Transverse colon (tissue), 4 donors: ENCODE measurements around the gene EXTL1. TPM values are rescaled to one million over a fixed set of nuclear protein-coding genes. Genes with fewer than 3 reads are reported as not detected.

ENCODE experiments used
- DNase-seq: peaks from one replicate; pipeline ENCODE4 v3.0.0-alpha.2; 2019
- H3K27ac ChIP-seq, 4 donors: fragments of 200-600 bp; sonication (generic); 2 replicates each; pipeline ENCODE4 v1.5.1; 2016 to 2018; ENCODE audit warnings: inconsistent platforms in 4 of 4
- H3K27me3 ChIP-seq: fragments of 200-600 bp; sonication (generic); 2 replicates; pipeline ENCODE4 v1.5.1; 2017; ENCODE audit warnings: inconsistent platforms
- H3K36me3 ChIP-seq, 4 donors: fragments of 200-600 bp; sonication (generic); 2 replicates each; pipeline ENCODE4 v1.5.1; 2017 to 2019; ENCODE audit warnings: inconsistent platforms in 4 of 4
- H3K4me1 ChIP-seq, 4 donors: fragments of 200-600 bp; sonication (generic); 2 replicates each; pipeline ENCODE4 v1.5.1; 2017 to 2020; ENCODE audit warnings: inconsistent platforms in 4 of 4
- H3K4me3 ChIP-seq, 4 donors: fragments of 200-600 bp; sonication (generic); 1 replicate in 1 of 4; 2 replicates in 3 of 4; pipeline versions ENCODE4 v1.5.1 to v1.6.1; 2017 to 2019; ENCODE audit warnings: inconsistent platforms in 4 of 4
- H3K9me3 ChIP-seq, 2 donors: fragments of 200-600 bp; sonication (generic); 2 replicates each; pipeline ENCODE4 v1.5.1; 2017 to 2019; ENCODE audit warnings: inconsistent platforms in 2 of 2
- EP300 ChIP-seq: sonication (generic); formaldehyde crosslinking; IDR thresholded peaks from one replicate; pipeline ENCODE4 v1.6.1; 2017; ENCODE audit warnings: antibody characterized with exemption, low read depth
- POLR2A ChIP-seq: fragments of 450-650 bp; IDR thresholded peaks from one replicate; pipeline ENCODE4 v1.6.1; 2016; ENCODE audit warnings: antibody characterized with exemption, mild to moderate bottlenecking, moderate library complexity
- POLR2AphosphoS5 ChIP-seq, 3 donors: sonication (generic); formaldehyde crosslinking; IDR thresholded peaks; one replicate each; pipeline ENCODE4 v1.6.1; 2016; ENCODE audit warnings: antibody characterized with exemption in 3 of 3
- WGBS, 2 donors: methylation state at CpG; one replicate each; pipeline ENCODE4 v1.1.5; 2018; ENCODE audit warnings: low coverage in 1 of 2; 5-methylcytosine and 5-hydroxymethylcytosine counted together
- in situ Hi-C, 4 donors: fragments of 200-750 bp; cut with MboI; loops; one replicate each; pipeline versions ENCODE4 v1.15.0 to v1.15.1; 2017; ENCODE audit warnings: low sequenced_read_pairs in 3 of 4, low pct_ligation_motif_present in 1 of 4, low pct_unique_long_range_greater_than_20kb in 1 of 4
- intact Hi-C: fragments of 100-400 bp; cut with DNase I; formaldehyde crosslinking; loops from one replicate; pipeline ENCODE4 v1.15.1; 2023; ENCODE audit warnings: low total_unique reads
- total RNA-seq, 4 donors: library from RNA; depleted of rRNA; stranded (reverse); fragments of >200 nt; gene quantifications; one replicate each; pipeline ENCODE4 v1.1.0, GENCODE V29; 2016
- TF ChIP-seq, protein P1 (sequence below), 5 experiments: fragments of 200-600 bp in 3 of 5; fragments of 450-650 bp in 2 of 5; sonication (generic) in 3 of 5; IDR thresholded peaks; 1 replicate in 2 of 5; 2 replicates in 3 of 5; pipeline ENCODE4 v1.5.1; 2016 to 2017; ENCODE audit warnings: antibody characterized with exemption in 5 of 5, inconsistent platforms in 3 of 5, mild to moderate bottlenecking in 2 of 5, moderate library complexity in 1 of 5

The EXTL1 gene
- total RNA-seq, 4 donors from 2014 or later: 0.16 to 0.41 TPM; not detected in 2

GRCh38 chr1:26081267-26082019 is 59.9 kb downstream of the EXTL1 start:
- peaks cover 0 to 7% (median 4%) of the 10 kb centered on the region in 4 donors for H3K4me1 ChIP-seq
- no peak for TF ChIP-seq POLR2AphosphoS5 (IDR thresholded peaks at IDR 0.05)
- no peak for TF ChIP-seq POLR2A
- TF ChIP-seq, protein P1, sequence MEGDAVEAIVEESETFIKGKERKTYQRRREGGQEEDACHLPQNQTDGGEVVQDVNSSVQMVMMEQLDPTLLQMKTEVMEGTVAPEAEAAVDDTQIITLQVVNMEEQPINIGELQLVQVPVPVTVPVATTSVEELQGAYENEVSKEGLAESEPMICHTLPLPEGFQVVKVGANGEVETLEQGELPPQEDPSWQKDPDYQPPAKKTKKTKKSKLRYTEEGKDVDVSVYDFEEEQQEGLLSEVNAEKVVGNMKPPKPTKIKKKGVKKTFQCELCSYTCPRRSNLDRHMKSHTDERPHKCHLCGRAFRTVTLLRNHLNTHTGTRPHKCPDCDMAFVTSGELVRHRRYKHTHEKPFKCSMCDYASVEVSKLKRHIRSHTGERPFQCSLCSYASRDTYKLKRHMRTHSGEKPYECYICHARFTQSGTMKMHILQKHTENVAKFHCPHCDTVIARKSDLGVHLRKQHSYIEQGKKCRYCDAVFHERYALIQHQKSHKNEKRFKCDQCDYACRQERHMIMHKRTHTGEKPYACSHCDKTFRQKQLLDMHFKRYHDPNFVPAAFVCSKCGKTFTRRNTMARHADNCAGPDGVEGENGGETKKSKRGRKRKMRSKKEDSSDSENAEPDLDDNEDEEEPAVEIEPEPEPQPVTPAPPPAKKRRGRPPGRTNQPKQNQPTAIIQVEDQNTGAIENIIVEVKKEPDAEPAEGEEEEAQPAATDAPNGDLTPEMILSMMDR (IDR thresholded peaks at IDR 0.05): no peak
- TF ChIP-seq EP300: no peak
- H3K27ac ChIP-seq: no peak overlapping the region
- no peak overlapping the region for H3K4me3 ChIP-seq
- in situ Hi-C loops: no loop called here
- H3K9me3 ChIP-seq: no peaks in the 10 kb centered on the region
- peaks cover 21% of the 10 kb centered on the region for H3K27me3 ChIP-seq
- DNase-seq: no peak
- intact Hi-C loops: no loop called here
- no peaks in the 10 kb centered on the region for H3K36me3 ChIP-seq
- 75% methylated on average over 8 of the region's 8 CpGs; no CpG with 5 or more reads in 1 of the 2 donors for WGBS, 2 donors

DNA sequence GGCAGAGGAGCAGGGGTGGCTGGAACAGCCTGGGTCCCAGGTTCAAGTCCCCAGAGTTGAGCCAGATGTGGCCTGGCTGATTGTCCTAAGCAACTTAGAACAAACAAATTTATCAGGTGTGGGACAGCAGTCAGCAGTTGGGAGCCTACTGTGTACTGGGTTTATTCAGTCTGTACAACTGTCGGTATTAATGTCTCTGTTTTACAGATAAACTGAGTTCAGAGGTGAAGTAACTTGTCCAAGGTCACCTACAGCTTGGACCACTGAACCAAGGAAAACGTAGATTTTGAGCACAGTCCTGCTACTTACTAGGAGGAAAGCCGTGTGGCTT is 60.4 kb downstream of the EXTL1 start:
- WGBS, 2 donors: 60 to 79% methylated on average over 2 to 3 of the region's 3 CpGs
- no peaks in the 10 kb centered on the region for H3K36me3 ChIP-seq
- in situ Hi-C loops (no loop called here), intact Hi-C loops (no loop called here)
- no peak overlapping the region for H3K4me3 ChIP-seq
- H3K27ac ChIP-seq: no peak overlapping the region
- H3K4me1 ChIP-seq: peaks cover 0 to 7% (median 4%) of the 10 kb centered on the region in 4 donors
- no peak for DNase-seq
- no peak for TF ChIP-seq POLR2AphosphoS5 (IDR thresholded peaks at IDR 0.05)
- TF ChIP-seq, protein P1 (IDR thresholded peaks at IDR 0.05): no peak
- no peak for TF ChIP-seq POLR2A
- no peak for TF ChIP-seq EP300
- H3K9me3 ChIP-seq: no peaks in the 10 kb centered on the region
- H3K27me3 ChIP-seq: peaks cover 21% of the 10 kb centered on the region

DNA sequence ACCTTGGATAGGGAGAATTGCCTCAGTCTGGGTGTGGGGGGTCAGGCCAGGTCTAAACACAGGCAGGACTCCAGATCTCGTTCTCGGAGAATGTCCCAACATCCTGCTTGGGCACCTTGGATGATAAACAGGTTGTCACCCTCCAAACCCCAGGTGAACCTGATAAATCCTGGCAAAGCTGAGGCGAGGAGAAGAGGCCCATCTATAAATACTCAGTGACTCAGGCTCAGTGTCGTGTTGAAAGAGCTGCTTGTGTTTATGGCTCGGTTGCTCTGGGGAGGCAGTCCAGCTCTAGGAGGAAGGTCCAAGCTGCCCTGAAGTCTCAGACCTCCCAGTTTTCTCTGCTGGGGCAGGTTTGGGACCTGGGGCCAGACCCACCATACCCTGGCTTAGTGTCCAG is 61.6 kb downstream of the EXTL1 start:
- no peak for DNase-seq
- 49% methylated on average over 5 of the region's 5 CpGs; no CpG with 5 or more reads in 1 of the 2 donors for WGBS, 2 donors
- intact Hi-C loops: no loop called here

GRCh38 chr1:26084091-26084561 is 62.6 kb downstream of the EXTL1 start:
- intact Hi-C loops: no loop called here
- no peak overlapping the region for H3K27ac ChIP-seq
- WGBS, 2 donors: 45 to 63% methylated on average over 1 to 2 of the region's 2 CpGs
- DNase-seq: no peak
- TF ChIP-seq POLR2AphosphoS5 (IDR thresholded peaks at IDR 0.05): no peak
- no peak for TF ChIP-seq EP300
- TF ChIP-seq POLR2A: no peak
- TF ChIP-seq, protein P1 (IDR thresholded peaks at IDR 0.05): no peak
- H3K4me3 ChIP-seq: no peak overlapping the region
- no peaks in the 10 kb centered on the region for H3K9me3 ChIP-seq
- H3K4me1 ChIP-seq: no peaks in the 10 kb centered on the region
- in situ Hi-C loops: no loop called here
- H3K27me3 ChIP-seq: peaks cover 21% of the 10 kb centered on the region
- H3K36me3 ChIP-seq: no peaks in the 10 kb centered on the region

More for the DNA sequence above, 61.6 kb downstream of the EXTL1 start:
- Histone ChIP-seq H3K36me3 (no peaks in the 10 kb centered on the region), H3K4me3 (no peak overlapping the region), H3K9me3 (no peaks in the 10 kb centered on the region), H3K27me3 (peaks cover 21% of the 10 kb centered on the region), H3K4me1 (peaks cover 0 to 4% (median 3%) of the 10 kb centered on the region in 4 donors), H3K27ac (no peak overlapping the region)
- in situ Hi-C loops: no loop called here
- TF ChIP-seq POLR2AphosphoS5 (IDR thresholded peaks at IDR 0.05) (no peak), POLR2A (no peak), EP300 (no peak)
- TF ChIP-seq, protein P1 (IDR thresholded peaks at IDR 0.05): no peak
